ENCODE results near the gene MATCAP1.

Gene MATCAP1

GRCh38 chr16:67155295-67156142 is 28.2 kb downstream of the MATCAP1 start:
- peaks cover 9% of the 10 kb centered on the region for H3K9me3 ChIP-seq (ENCODE audit: insufficient read depth, low read depth, low read length)
- H3K23ac ChIP-seq (ENCODE audit: low read length) = no peak overlapping the region
- H3K27ac ChIP-seq (ENCODE audit: low read depth, low read length) = no peak overlapping the region
- no peak overlapping the region for H3K14ac ChIP-seq (ENCODE audit: low read length)
- H2BK12ac ChIP-seq (ENCODE audit: low read length) = no peak overlapping the region
- H3K4me1 ChIP-seq (ENCODE audit: control insufficient read depth in 1 of 2, insufficient read depth in 2 of 2, low read length in 2 of 2) = peaks cover 0 to 10% of the 10 kb centered on the region in 2 experiments
- no peak overlapping the region for H3K18ac ChIP-seq (ENCODE audit: low read length)
- no peaks in the 10 kb centered on the region for H3K36me3 ChIP-seq (ENCODE audit: control insufficient read depth in 1 of 2, insufficient read depth in 2 of 2, low read length in 2 of 2)
- DNase-seq = peak; percentile 90 to 96
- peak overlapping the region; percentile 51 for H3K4me2 ChIP-seq (ENCODE audit: low read length)
- no peak overlapping the region for H2BK5ac ChIP-seq (ENCODE audit: low read depth, low read length, poor library complexity)
- no peak overlapping the region for H3K4ac ChIP-seq (ENCODE audit: low read depth, low read length)
- peaks cover 14% of the 10 kb centered on the region for H3K79me1 ChIP-seq (ENCODE audit: low read length)
- no peak overlapping the region for H4K8ac ChIP-seq (ENCODE audit: low read depth, low read length)
- H2AK5ac ChIP-seq (ENCODE audit: low read length) = no peak overlapping the region
- no peak overlapping the region for H4K12ac ChIP-seq (ENCODE audit: low read depth, low read length)
- no CpG with 5 or more reads among the region's 74 CpGs for WGBS (ENCODE audit: extremely low coverage, insufficient coverage, insufficient read length)
- no peak overlapping the region for H3K9ac ChIP-seq (ENCODE audit: low read length)
- H3K79me2 ChIP-seq (ENCODE audit: control insufficient read depth, insufficient read depth, low read length, poor library complexity) = peaks cover 6% of the 10 kb centered on the region
- no peak overlapping the region for H2BK120ac ChIP-seq (ENCODE audit: insufficient read depth, low read length, poor library complexity)
- no peak overlapping the region for H2AFZ ChIP-seq (ENCODE audit: insufficient read depth, low read length, poor library complexity)
- no peak overlapping the region for H4K91ac ChIP-seq (ENCODE audit: low read depth, low read length)
- H3K4me3 ChIP-seq (ENCODE audit: low read depth, low read length) = no peak overlapping the region
- H3K27me3 ChIP-seq (ENCODE audit: insufficient read depth, low read length) = peaks cover 52% of the 10 kb centered on the region

GRCh38 chr16:67154578-67155294 is 29.0 kb downstream of the MATCAP1 start:
- Histone ChIP-seq H2AFZ (ENCODE audit: insufficient read depth, low read length, poor library complexity) (no peak overlapping the region), H4K91ac (ENCODE audit: low read depth, low read length) (no peak overlapping the region), H3K4me1 (ENCODE audit: control insufficient read depth in 1 of 2, insufficient read depth in 2 of 2, low read length in 2 of 2) (peaks cover 6 to 15% of the 10 kb centered on the region in 2 experiments), H2BK120ac (ENCODE audit: insufficient read depth, low read length, poor library complexity) (no peak overlapping the region), H3K18ac (ENCODE audit: low read length) (no peak overlapping the region), H3K27me3 (ENCODE audit: insufficient read depth, low read length) (peaks cover 60% of the 10 kb centered on the region), H3K79me1 (ENCODE audit: low read length) (peaks cover 10% of the 10 kb centered on the region), H3K4me3 (ENCODE audit: low read depth, low read length) (no peak overlapping the region), H3K27ac (ENCODE audit: low read depth, low read length) (no peak overlapping the region), H3K9ac (ENCODE audit: low read length) (no peak overlapping the region), H3K4me2 (ENCODE audit: low read length) (peak overlapping the region; percentile 51), H3K4ac (ENCODE audit: low read depth, low read length) (no peak overlapping the region), H3K79me2 (ENCODE audit: control insufficient read depth, insufficient read depth, low read length, poor library complexity) (peaks cover 4% of the 10 kb centered on the region), H3K36me3 (ENCODE audit: control insufficient read depth in 1 of 2, insufficient read depth in 2 of 2, low read length in 2 of 2) (no peaks in the 10 kb centered on the region), H4K12ac (ENCODE audit: low read depth, low read length) (no peak overlapping the region), H2BK12ac (ENCODE audit: low read length) (no peak overlapping the region), H3K9me3 (ENCODE audit: insufficient read depth, low read depth, low read length) (peaks cover 13% of the 10 kb centered on the region), H4K8ac (ENCODE audit: low read depth, low read length) (no peak overlapping the region), H3K14ac (ENCODE audit: low read length) (no peak overlapping the region), H2AK5ac (ENCODE audit: low read length) (no peak overlapping the region), H3K23ac (ENCODE audit: low read length) (no peak overlapping the region), H2BK5ac (ENCODE audit: low read depth, low read length, poor library complexity) (no peak overlapping the region)
- no peak for DNase-seq
- no CpG with 5 or more reads among the region's 61 CpGs for WGBS (ENCODE audit: extremely low coverage, insufficient coverage, insufficient read length)

DNA sequence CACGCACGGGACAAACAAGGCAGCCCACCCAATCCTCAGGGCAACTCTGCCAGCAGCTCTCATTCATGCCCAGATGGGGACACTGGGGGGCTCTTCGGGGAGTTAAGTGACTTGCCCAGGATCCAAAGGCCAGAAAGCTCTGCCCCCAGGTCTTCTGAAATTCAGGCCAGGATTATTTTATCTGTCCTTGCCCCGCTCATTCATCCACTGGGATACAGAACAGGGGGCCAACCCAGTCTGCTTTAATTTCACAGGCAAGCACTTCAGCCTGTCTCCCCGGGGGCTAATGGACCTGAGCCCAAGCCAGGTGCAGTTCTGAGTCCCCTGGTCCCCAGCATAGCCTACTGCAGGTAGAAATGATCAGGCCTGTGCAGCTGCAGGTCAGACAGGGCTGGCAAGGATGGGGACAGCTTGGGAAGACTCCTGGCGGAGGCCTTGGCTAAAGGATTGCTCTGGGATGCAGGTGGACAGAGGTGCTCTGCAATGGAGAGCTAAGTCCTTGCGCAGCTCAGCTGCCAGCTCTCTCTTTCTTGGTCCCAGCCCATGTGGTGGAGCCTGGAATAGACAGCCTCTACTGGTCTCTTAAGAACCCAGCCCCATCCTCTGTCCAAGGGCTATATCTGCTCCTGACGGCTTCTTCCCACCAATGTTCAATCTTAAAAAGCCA is 32.2 kb downstream of the MATCAP1 start:
- H2BK12ac ChIP-seq (ENCODE audit: low read length) = no peak overlapping the region

GRCh38 chr16:67150833-67151396 is 32.8 kb downstream of the MATCAP1 start, which contains the start of gene B3GNT9:
B3GNT9 (minus strand) TSS chr16:67150998; CDS start chr16:67150485, 513 bp downstream.
- peaks cover 27 to 32% of the 10 kb centered on the region in 2 experiments for H3K36me3 ChIP-seq (ENCODE audit: control insufficient read depth in 1 of 2, insufficient read depth in 2 of 2, low read length in 2 of 2)
- peak within 1 kb of the TSS; percentile 74 for H2AFZ ChIP-seq (ENCODE audit: insufficient read depth, low read length, poor library complexity)
- peak within 1 kb of the TSS; percentile 39 for H4K12ac ChIP-seq (ENCODE audit: low read depth, low read length)
- H4K91ac ChIP-seq (ENCODE audit: low read depth, low read length) = peak within 1 kb of the TSS; percentile 62
- no peak within 1 kb of the TSS for H2AK5ac ChIP-seq (ENCODE audit: low read length)
- no peaks in the 10 kb centered on the region for H3K79me2 ChIP-seq (ENCODE audit: control insufficient read depth, insufficient read depth, low read length, poor library complexity)
- no peak within 1 kb of the TSS for H2BK120ac ChIP-seq (ENCODE audit: insufficient read depth, low read length, poor library complexity)
- H3K27me3 ChIP-seq (ENCODE audit: insufficient read depth, low read length) = peaks cover 32% of the 10 kb centered on the region
- peak within 1 kb of the TSS; percentile 31 for H3K18ac ChIP-seq (ENCODE audit: low read length)
- no peak within 1 kb of the TSS for H2BK12ac ChIP-seq (ENCODE audit: low read length)
- no peak for DNase-seq
- H3K4ac ChIP-seq (ENCODE audit: low read depth, low read length) = peak within 1 kb of the TSS; percentile 15
- peak within 1 kb of the TSS; percentile 45 for H3K9ac ChIP-seq (ENCODE audit: low read length)
- H3K23ac ChIP-seq (ENCODE audit: low read length) = no peak within 1 kb of the TSS
- peaks cover 15% of the 10 kb centered on the region for H3K9me3 ChIP-seq (ENCODE audit: insufficient read depth, low read depth, low read length)
- peaks cover 6% of the 10 kb centered on the region for H3K79me1 ChIP-seq (ENCODE audit: low read length)
- H3K4me1 ChIP-seq (ENCODE audit: control insufficient read depth in 1 of 2, insufficient read depth in 2 of 2, low read length in 2 of 2) = peaks cover 6 to 11% of the 10 kb centered on the region in 2 experiments
- peak within 1 kb of the TSS; percentile 91 for H3K4me2 ChIP-seq (ENCODE audit: low read length)
- WGBS (ENCODE audit: extremely low coverage, insufficient coverage, insufficient read length) = no CpG with 5 or more reads among the region's 34 CpGs
- peak within 1 kb of the TSS; percentile 69 for H4K8ac ChIP-seq (ENCODE audit: low read depth, low read length)
- peak within 1 kb of the TSS; percentile 36 for H3K14ac ChIP-seq (ENCODE audit: low read length)
- no peak within 1 kb of the TSS for H3K27ac ChIP-seq (ENCODE audit: low read depth, low read length)
- peak within 1 kb of the TSS; percentile 73 for H3K4me3 ChIP-seq (ENCODE audit: low read depth, low read length)
- H2BK5ac ChIP-seq (ENCODE audit: low read depth, low read length, poor library complexity) = no peak within 1 kb of the TSS

More for the DNA sequence above, 32.2 kb downstream of the MATCAP1 start:
- Histone ChIP-seq H2BK120ac (ENCODE audit: insufficient read depth, low read length, poor library complexity) (no peak overlapping the region), H3K79me2 (ENCODE audit: control insufficient read depth, insufficient read depth, low read length, poor library complexity) (no peaks in the 10 kb centered on the region), H3K27me3 (ENCODE audit: insufficient read depth, low read length) (peaks cover 38% of the 10 kb centered on the region), H3K23ac (ENCODE audit: low read length) (no peak overlapping the region), H3K4me3 (ENCODE audit: low read depth, low read length) (no peak overlapping the region), H3K79me1 (ENCODE audit: low read length) (peaks cover 6% of the 10 kb centered on the region), H3K4me2 (ENCODE audit: low read length) (peak overlapping the region; percentile 91), H3K4ac (ENCODE audit: low read depth, low read length) (no peak overlapping the region), H4K8ac (ENCODE audit: low read depth, low read length) (peak overlapping the region; percentile 69), H3K9me3 (ENCODE audit: insufficient read depth, low read depth, low read length) (peaks cover 16% of the 10 kb centered on the region), H2AK5ac (ENCODE audit: low read length) (no peak overlapping the region), H4K12ac (ENCODE audit: low read depth, low read length) (no peak overlapping the region), H4K91ac (ENCODE audit: low read depth, low read length) (no peak overlapping the region), H3K14ac (ENCODE audit: low read length) (no peak overlapping the region), H3K27ac (ENCODE audit: low read depth, low read length) (no peak overlapping the region), H2BK5ac (ENCODE audit: low read depth, low read length, poor library complexity) (no peak overlapping the region), H3K4me1 (ENCODE audit: control insufficient read depth in 1 of 2, insufficient read depth in 2 of 2, low read length in 2 of 2) (peaks cover 6 to 11% of the 10 kb centered on the region in 2 experiments), H3K18ac (ENCODE audit: low read length) (no peak overlapping the region), H3K9ac (ENCODE audit: low read length) (no peak overlapping the region), H3K36me3 (ENCODE audit: control insufficient read depth in 1 of 2, insufficient read depth in 2 of 2, low read length in 2 of 2) (peaks cover 20 to 27% of the 10 kb centered on the region in 2 experiments), H2AFZ (ENCODE audit: insufficient read depth, low read length, poor library complexity) (no peak overlapping the region)
- peak; percentile 11 to 21 for DNase-seq
- no CpG with 5 or more reads among the region's 8 CpGs for WGBS (ENCODE audit: extremely low coverage, insufficient coverage, insufficient read length)

All from trophoblast cell (in vitro differentiated cells and primary cell).